HG02884 (cell line): ENCODE data around the gene B3GNT8.
"Not testable (repeated sequence)": the region's sequence is repeated elsewhere in the genome, so short reads cannot be mapped to it uniquely, and the experiment has no call there.

Experiments used
- ATAC-seq: cut with Tn5 transposase; IDR thresholded peaks from one replicate; pipeline ENCODE4 v1.9.1; 2021; ENCODE audit warnings: mild to moderate bottlenecking, moderate library complexity; ENCODE audit not compliant: unreplicated experiment

The B3GNT8 gene, protein sequence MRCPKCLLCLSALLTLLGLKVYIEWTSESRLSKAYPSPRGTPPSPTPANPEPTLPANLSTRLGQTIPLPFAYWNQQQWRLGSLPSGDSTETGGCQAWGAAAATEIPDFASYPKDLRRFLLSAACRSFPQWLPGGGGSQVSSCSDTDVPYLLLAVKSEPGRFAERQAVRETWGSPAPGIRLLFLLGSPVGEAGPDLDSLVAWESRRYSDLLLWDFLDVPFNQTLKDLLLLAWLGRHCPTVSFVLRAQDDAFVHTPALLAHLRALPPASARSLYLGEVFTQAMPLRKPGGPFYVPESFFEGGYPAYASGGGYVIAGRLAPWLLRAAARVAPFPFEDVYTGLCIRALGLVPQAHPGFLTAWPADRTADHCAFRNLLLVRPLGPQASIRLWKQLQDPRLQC

DNA sequence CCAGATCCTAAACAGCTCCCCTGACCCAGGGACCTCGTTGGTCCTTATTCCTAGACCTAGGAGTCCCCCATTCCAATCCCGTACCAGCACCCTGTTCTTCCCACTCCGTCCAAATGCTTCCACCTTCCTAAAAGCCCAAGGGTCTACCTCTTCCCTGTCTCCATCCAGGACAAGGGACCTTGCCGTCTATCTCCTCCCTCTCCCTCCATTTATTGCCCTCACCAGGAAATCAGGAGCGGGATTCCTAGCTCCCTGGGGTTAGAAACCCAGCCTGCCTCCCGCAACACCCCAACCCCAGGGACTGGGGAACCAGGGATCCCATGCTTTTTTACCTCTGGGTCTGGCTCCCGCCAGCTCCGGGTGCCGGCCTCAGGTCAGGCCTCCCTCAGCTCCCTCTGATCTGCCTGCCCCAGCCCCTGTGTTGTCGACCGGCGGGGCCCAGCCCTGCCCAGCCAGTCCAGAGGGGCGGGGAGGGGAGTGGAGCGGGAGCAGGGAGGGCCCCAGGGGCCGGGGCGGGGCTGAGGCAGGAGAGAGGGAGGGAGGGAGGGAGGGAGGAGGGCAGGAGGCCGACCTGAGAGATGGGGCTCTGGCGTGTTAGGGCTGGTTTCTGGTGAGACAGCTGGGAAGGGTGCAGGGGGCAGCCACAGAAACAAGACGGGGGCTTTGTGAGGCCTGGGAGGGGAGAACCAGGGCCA lies at the start of gene B3GNT8:
B3GNT8 (minus strand) TSS at position 423 of the 695 bp plus-strand sequence. CDS start 596 bp downstream, outside the sequence.
- ATAC-seq: no peak

DNA sequence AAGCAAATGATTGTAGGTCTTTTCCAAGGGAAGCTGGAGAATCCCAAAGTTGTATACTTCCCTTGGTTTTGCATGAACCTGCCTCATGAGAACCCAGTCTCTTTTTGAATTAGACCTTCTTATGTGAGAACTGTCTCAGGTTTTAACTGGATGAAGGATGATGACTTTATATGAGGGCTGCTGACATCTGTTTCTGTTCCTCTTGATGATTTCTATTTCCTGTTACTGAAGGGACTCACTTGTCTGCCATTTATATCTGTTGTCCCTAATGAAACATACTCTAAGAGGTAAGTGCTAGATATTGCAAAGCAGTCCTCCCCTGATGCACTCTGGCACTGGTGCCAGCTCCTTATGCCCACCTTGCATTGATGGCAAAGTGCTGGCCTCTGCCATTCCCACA lies 49.4 kb upstream of the B3GNT8 start:
- ATAC-seq: no peak

DNA sequence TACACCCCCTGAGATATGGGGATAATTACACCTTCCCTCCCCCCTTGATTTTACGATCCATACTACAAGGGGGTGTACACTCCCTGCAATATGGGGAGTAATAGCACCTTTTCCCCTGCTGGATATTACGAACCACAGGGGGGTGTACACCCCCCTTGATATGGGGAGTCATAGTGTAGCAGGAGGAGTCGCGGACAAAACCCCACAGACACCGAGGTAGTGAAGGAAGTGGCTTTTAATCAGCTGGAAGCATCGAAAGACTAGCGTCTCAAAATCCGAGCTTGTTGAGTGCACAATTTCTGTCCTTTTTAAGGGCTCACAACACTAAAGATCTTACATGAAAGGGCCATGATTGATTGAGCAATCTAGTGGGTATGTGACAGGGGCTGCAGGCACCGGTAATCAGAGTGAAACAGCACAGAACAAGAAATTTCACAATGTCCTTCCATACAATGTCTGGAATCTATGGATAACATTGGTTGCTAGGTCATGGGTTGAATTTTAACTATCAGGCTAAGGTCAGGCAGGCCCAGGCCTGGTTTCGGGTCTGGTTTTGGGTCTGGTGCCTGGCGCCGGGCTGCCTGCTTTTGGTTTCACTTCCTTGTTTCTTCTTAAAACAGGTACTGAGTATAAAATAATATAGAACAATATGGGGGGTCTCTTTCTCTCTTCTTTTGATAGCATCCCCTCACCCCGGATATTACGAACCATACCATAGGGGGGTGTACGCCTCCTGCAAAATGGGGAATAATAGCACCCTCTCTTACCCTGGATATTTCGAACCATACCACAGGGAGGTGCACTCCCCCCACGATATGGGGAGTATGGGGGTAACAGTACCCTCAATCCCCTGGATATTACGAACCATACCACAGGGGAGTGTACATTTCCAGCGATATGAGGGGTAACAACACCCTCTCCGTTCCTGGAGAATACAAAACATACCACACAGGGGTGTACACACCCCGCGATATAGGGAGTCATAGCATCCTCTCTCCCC lies 36.4 kb upstream of the B3GNT8 start:
- ATAC-seq: not testable (repeated sequence)

DNA sequence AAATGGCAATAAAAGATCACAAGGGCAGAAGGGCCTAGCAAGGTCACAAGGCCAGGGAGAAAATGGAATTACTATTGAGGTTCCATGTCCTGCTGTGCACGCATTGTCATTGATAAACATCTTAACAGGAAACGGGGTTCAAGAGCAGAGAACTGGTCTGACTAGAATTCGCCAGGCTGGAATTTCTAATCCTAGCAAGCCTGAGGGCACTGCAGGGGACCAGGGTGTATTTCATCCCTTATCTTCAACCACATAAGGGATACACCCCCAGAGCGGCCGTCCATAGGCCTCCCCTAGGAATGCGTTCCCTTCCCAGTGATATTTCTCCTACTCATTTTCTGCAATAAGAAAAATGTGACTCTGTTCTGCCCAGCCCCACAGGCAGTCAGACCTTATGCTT lies 35.3 kb upstream of the B3GNT8 start:
- no peak for ATAC-seq

DNA sequence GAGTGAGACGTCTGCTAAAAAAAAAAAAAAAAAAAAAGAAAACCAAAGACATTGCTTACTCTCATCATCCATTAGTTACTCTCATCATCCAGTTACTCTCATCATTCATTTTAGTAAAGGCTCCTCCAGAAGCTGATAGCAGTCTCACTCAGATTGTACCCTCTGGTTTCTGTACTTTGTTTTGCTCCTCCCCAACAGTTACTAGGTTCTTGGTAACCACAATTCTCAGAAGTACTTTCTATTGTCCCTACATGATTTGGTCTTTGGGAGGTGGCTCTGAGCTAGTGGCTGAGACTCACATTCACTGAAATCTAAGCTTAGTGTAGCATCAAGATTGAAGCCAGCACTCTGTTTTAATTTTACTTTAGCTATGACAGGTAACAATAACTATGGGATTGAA lies 30.1 kb upstream of the B3GNT8 start:
- no peak for ATAC-seq

DNA sequence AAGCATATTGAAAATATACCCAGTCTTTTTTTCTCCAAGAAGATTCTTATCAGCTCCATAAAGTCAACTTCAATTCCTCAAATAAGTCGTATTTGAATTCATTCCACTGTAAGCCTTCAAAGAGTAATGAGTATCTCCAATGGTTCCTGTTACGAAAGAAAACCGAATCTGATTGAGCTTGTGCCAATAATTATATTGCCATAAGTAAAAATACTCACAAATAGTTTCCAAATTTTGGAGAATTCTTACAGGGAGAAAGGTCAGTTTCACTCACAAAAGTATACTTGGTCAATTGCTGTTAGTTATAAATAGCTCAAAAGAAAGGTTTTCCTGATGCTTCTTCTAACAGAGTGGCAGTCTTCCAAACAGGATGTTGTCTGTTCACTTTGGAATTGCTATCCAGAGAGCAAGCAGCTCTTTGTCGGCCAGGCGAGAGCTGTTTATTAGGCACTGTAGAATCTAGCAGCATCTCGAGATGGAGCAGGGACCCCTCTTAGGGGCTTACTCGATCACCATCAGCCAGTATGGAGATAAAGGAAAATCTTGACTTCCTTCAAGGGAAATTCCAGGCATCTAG lies 29.3 kb upstream of the B3GNT8 start:
- ATAC-seq: no peak

DNA sequence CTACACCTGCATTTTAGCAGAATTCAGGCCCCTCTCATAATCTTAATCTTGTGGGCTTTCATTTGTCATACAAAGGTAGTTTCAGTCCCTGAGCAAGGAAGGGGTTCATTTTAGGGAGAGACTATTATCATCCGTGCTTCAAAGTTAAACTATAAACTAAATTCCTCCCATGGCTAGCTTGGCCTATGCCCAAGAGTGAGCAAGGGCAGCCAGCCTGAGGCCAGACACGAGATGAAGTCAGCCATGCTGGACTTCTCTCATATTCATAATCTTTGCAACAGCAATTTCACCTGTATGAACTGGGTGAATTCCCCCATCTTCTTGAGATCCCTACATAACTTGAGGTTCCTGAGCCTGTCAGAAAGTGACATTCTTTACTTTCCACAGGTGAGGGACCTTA lies 28.8 kb upstream of the B3GNT8 start:
- ATAC-seq: no peak

DNA sequence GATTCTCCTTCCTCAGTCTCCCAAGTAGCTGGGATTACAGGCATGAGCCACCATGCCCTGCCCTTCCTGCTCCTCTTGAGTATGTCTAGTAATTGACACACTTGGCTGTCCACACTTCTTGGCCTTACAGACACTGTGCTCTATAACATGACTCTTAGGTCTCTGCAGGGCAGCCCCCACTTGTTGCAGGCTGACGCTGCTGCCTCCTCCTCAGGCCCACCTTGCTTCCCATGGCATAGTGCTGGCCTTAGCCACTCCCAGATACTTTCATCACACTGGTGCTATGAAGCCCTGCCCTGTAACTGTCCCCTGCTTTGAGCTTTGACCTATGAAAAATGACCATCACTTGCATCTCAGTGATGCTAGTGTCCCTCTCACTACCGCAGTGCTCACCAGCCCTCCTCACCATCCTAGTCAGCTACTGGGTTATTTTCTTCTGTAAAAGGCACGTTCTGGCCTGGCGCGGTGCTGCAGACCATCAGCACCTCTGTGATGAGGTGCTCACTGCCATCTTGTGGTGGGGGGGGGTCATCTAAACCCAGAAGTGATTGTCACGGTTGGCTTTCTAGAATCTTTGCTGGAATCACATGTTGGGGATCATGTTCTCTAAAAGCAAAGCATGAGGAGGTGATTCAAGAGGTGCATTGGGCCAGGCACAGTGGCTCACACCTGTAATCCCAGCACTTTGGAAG lies 25.6 kb upstream of the B3GNT8 start:
- ATAC-seq: no peak

DNA sequence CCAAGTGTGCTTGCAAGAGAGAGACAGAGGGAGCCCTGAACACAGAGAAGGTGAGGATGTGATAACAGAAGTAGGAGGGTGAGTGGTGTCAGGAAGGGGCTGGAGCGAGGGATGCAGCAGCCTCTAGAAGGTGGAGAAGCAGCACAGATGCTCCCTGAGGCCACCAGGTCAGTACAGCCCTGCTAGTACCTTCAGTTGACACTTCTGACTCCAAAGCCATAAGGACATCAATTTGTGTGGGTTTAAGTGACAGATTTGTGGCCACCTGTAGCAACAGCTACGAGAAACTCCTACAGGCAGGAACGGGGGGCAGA lies 22.6 kb upstream of the B3GNT8 start:
- ATAC-seq: no peak

DNA sequence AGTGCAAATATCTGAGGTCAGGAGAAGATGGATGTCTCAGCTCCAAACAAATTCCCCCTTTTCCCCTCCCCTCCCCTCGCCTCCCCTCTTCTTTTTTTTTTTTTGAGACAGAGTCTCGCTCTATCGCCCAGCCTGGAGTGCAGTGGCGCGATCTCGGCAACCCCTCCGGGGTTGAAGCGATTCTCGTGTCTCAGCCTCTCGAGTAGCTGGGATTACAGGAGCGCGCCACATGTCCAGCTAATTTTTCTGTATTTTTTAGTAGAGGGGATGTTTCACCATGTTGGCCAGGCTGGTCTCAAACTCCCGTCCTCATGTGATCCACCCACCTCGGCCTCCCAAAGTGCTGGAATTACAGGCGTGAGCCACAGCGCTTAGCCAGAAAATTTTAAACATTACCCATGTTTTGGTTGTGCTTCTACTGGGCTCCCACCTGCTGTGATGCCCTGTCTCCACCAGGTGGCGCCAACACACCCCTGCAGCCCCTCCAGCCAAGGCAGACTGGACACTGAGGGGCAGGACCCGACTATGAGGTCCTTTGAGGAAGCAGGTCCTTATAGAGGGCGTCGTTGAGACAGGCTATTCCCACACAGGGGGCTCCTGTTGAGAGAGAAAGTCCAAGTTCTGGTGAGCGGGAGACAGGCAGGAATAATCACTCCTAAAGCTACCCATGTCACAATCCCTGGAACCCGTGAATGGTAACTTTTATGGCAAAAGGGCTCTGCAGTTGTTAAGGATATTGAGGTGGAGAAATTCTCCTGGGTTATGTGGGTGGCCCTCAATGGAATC lies 22.1 kb upstream of the B3GNT8 start:
- ATAC-seq: no peak

DNA sequence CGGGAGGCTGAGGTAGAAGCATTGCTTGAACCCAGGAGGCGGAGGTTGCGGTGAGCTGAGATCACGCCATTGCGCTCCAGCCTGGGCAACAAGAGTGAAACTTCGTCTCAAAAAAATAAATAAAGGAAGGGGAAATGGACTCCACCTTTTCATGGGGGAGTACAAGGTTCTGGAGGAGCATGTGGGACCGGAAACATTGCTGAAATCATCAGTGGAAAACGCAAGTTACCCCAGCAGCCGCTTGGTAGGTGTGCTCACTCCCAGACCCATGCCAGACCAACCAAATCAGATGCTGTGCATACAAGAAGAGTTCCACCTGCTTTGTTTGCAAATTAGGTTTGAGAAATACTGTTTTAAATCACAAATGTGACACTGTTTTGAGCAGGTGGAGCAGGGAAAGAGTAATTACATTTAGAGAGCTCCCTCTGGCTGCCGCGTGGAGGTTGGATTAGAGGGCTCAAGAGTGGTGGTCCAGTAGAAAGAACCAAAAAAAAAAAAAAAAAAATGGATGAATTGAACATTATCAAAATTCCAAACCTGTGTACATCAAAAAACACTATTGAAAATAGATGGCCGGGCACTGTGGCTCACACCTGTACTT lies 20.7 kb upstream of the B3GNT8 start:
- no peak for ATAC-seq

DNA sequence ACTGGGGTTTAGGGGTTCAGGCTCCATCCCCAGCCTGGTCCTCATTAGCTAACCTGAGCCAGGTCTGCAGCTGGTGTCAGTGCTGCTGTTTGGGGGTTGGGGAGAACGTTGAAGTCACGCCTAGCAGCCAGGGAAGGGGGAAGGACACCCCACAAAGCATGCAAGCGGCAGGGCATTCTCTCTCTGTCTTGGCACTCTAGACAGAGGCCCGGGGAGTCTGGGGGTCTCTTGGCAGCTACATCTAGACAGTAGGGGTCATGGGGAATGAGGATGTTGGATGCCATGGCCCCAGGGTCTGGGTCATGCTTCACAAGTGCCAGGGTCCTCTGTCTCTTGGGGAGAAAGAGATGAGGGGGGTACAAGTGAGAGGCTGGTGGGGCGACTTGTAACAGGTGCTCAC lies 18.4 kb upstream of the B3GNT8 start:
- ATAC-seq: no peak

DNA sequence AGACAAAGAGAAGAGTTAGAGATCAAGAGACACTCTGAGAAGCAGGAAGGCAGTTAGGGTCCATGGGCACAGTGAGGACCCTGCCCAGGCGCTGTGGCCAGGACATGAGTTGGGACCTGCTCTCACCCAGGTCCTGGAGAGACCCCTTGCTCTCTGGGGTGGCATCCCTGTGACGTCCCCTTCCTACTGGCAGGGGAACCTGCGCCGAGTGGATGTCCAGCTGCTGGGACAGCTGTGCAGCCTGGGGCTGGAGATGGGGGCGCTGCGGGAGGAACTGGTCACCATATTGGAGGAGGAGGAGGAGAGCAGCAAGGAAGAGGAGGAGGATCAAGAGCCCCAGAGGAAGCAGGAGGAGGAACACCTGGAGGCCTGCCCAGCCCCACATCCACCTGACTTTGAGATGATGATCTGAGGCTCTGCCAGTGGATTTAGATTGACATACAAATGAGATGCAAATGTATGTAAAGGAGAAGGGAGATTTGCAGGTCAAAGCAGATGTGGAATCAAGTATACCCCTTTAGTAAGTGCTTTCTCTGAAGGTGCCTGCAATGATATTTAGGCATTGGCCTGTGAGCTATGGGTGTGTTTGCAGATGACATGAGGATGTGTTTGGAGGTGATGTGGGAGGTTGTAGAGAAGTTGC lies 16.8 kb upstream of the B3GNT8 start:
- no peak for ATAC-seq

DNA sequence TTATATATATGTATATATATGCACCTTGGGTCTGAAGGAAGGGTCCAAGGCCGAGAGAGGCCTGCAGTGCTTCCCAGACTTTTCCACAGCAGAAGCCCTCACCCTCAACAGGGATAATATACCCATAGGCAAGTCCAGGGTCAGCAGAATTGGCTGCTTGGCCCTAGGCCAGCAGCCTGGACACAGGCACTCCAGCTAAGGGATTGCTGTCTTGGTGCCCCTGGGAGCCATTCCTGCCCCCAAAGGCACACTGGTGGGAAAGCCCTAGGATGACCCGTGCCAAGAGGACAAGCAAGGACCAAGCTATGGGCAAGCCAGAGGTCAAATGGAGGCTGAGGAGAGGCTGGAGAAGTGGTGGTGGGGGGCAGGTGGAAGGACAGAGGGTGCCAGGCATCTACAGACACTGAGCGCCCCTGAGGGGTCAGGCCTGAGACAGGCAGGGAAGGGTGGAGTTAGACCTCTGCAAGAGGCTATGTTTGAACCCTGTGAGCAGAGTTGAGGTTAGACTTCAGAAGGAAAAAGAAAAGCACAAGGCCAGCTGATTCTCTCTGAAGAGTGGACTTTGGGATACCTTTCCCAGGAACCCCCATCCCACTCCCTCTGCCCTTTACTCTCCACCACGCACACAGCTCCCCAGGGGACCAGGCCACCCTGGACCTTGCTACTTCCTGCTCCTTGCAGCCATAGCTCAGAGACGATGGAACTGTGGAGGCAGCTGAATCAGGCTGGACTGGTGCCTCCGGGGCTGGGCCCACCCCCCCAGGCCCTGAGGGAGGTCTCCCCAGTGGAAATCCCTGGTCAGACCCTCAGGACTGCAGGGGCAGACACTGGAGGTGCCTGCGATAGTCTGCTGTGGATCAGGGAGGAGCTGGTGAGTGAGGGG lies 15.5 kb upstream of the B3GNT8 start, which contains the start of gene ERICH4:
ERICH4 (plus strand) TSS at position 684 of the 883 bp plus-strand sequence; CDS start at position 698, 14 bp downstream.
- ATAC-seq: no peak

DNA sequence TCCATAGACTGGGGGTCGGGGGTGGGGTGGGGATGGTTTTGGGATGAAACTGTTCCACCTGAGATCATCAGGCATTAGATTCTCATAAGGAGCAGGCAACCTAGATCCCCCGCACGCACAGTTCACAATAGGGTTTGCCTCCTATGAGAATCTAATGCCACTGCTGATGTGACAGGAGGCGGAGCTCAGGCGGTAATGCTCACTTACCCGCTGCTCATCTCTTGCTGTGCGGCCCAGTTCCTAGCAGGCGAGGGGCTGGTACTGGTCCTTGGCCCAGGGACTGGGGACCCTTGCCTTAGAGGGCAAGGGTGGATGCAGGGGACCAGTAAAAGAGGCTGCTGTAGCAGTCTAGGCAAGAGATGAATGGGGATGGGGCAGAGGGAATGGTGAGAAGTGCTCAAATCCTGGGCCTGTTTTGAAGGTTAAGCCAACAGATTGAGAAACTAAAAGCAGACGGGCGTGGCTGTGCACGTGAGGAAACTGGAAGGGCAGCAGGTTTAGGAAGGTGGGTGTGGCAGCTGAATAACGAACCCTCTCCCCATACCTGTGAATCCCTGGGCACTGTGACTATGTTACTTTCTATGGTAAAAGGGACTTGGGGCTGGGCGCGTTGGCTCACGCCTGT lies 14.3 kb upstream of the B3GNT8 start:
- no peak for ATAC-seq

DNA sequence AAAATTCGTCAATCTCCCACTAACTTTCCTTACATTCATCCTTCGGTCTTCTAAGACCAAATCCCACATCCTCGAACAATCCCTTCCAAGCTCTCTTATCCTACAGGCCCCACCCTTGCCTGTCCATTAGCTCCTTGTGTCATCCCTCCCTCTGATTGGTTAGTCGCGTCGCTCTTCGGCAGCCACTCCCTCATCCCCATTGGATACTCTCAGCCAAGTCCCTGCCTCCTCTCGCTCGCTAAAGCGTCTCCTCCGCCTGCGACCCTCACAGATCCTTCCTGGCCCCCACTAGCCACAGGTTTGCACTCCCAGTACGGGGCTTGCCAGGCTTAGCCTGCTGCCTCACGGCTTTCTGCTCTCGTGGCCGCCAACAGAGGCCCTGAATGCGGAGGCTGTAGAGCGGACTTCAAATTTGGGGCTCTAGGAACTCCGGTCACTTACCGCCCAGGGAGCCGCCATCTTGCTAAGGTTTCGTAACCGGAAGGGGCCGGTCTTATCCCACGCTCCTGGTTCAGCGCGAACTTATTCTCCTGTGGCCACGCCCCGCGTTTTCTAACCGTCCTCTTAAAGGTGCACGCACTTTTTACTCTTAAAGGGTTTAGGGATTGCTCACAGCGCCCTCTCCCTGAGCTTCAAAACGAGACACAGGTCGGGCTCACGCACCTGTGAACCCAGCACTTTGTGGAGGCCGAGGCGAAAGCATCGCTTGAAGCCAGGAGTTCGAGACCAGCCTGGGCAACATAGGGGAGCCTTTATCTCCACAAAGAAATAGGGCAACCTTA lies 12.5 kb upstream of the B3GNT8 start, which contains the start of gene DMAC2:
DMAC2 (minus strand) TSS at position 472 of the 782 bp plus-strand sequence; CDS start at position 459, 13 bp downstream.
- ATAC-seq: peak; percentile 86
